Right renal cortex interstitium (tissue), 3 donors: ENCODE results near the gene ACR. TPM values are rescaled to one million over a fixed set of nuclear protein-coding genes. Genes with fewer than 3 reads are reported as not detected.

Experiments used
- DNase-seq, 3 donors: peaks; one replicate each; pipeline ENCODE4 v3.0.0-alpha.2; 2013; ENCODE audit warnings: low read depth in 3 of 3, low spot score in 2 of 3
- polyA plus RNA-seq, 3 donors: library from polyadenylated mRNA; unstranded; fragments of 120-200 nt; gene quantifications; one replicate each; pipeline ENCODE4 v1.2.1, GENCODE V29; 2013; ENCODE audit not compliant: insufficient read length in 3 of 3

ACR gene
- under 1 TPM; 0.25 to 0.45 (median 0.28) TPM for polyA plus RNA-seq

- DNase-seq, result no peak
These were observed at the start of gene ACR for GRCh38 chr22:50737728-50738648. ACR (plus strand) TSS chr22:50738204; CDS start chr22:50738236, 32 bp downstream.

- no peak for DNase-seq
These were observed 49.6 kb upstream of the ACR start for GRCh38 chr22:50688448-50688847.

GRCh38 chr22:50691521-50691920 is 46.5 kb upstream of the ACR start:
- DNase-seq, result no peak

- DNase-seq, result no peak
These were observed 44.5 kb upstream of the ACR start for GRCh38 chr22:50693462-50693861.

- DNase-seq, result no peak
These were observed 43.9 kb upstream of the ACR start for GRCh38 chr22:50694099-50694605.

- DNase-seq, result no peak
These were observed 43.1 kb upstream of the ACR start for GRCh38 chr22:50694766-50695420.

GRCh38 chr22:50695421-50696250 is 42.4 kb upstream of the ACR start:
- no peak for DNase-seq

- no peak for DNase-seq
These were observed 41.7 kb upstream of the ACR start for GRCh38 chr22:50696251-50696798.

- DNase-seq, result no peak
These were observed 41.0 kb upstream of the ACR start for GRCh38 chr22:50696799-50697561.

GRCh38 chr22:50697667-50698506 is 40.1 kb upstream of the ACR start:
- DNase-seq, result no peak

- DNase-seq, result no peak
These were observed 39.5 kb upstream of the ACR start for GRCh38 chr22:50698546-50698945.

GRCh38 chr22:50699001-50699755 is 38.8 kb upstream of the ACR start:
- DNase-seq, result no peak

- no peak for DNase-seq
These were observed 38.1 kb upstream of the ACR start for GRCh38 chr22:50699756-50700386.

GRCh38 chr22:50700387-50701075 is 37.5 kb upstream of the ACR start:
- no peak for DNase-seq

- DNase-seq, result no peak
These were observed 37.0 kb upstream of the ACR start for GRCh38 chr22:50701076-50701419.

GRCh38 chr22:50701428-50702154 is 36.4 kb upstream of the ACR start:
- no peak for DNase-seq
